ENCODE results near the gene VEGFC.

- TF ChIP-seq, protein P1, sequence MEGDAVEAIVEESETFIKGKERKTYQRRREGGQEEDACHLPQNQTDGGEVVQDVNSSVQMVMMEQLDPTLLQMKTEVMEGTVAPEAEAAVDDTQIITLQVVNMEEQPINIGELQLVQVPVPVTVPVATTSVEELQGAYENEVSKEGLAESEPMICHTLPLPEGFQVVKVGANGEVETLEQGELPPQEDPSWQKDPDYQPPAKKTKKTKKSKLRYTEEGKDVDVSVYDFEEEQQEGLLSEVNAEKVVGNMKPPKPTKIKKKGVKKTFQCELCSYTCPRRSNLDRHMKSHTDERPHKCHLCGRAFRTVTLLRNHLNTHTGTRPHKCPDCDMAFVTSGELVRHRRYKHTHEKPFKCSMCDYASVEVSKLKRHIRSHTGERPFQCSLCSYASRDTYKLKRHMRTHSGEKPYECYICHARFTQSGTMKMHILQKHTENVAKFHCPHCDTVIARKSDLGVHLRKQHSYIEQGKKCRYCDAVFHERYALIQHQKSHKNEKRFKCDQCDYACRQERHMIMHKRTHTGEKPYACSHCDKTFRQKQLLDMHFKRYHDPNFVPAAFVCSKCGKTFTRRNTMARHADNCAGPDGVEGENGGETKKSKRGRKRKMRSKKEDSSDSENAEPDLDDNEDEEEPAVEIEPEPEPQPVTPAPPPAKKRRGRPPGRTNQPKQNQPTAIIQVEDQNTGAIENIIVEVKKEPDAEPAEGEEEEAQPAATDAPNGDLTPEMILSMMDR (conservative IDR thresholded peaks at IDR 0.05 in 1 of 2, IDR thresholded peaks at IDR 0.05 in 1 of 2; ENCODE audit: extremely low read depth in 1 of 2, insufficient read depth in 1 of 2, low read depth in 1 of 2, low read length in 2 of 2): no peak
- TF ChIP-seq EZH2 (IDR thresholded peaks at IDR 0.05; ENCODE audit: borderline replicate concordance, low read length): no peak
These were observed 34.0 kb downstream of the VEGFC start for GRCh38 chr4:176758731-176759130.

Data from mammary epithelial cell (primary cell).